GM23338 (cell line): ENCODE data around the gene SERINC5.

Experiments
- CREB1 ChIP-seq: fragments of 250-450 bp; sonication (Bioruptor Pico); IDR thresholded peaks from 2 replicates; pipeline ENCODE4 v1.5.0; 2020; ENCODE audit warnings: low read depth, mild to moderate bottlenecking, moderate library complexity
- CTCF ChIP-seq, 2 experiments: fragments of 200-600 bp in 1 of 2; sonication (generic) in 1 of 2; conservative IDR thresholded peaks; 2 replicates each; pipeline versions ENCODE4 v1.5.1 to v1.6.1; 2016 to 2017; ENCODE audit warnings: antibody characterized with exemption in 2 of 2, low read depth in 2 of 2, mild to moderate bottlenecking in 2 of 2, moderate library complexity in 1 of 2
- ETS1 ChIP-seq: IDR thresholded peaks from 2 replicates; pipeline ENCODE4 v1.6.1; 2016; ENCODE audit warnings: antibody characterized with exemption
- EZH2 ChIP-seq: fragments of 200-600 bp; sonication (generic); IDR thresholded peaks from one replicate; pipeline ENCODE4 v1.8.0; 2017; ENCODE audit warnings: antibody characterized with exemption, mild to moderate bottlenecking, low read depth; ENCODE audit not compliant: unreplicated experiment
- EZH2phosphoT487 ChIP-seq: fragments of 200-600 bp; sonication (generic); IDR thresholded peaks from one replicate; pipeline ENCODE4 v1.8.1; 2018; ENCODE audit warnings: antibody characterized with exemption; ENCODE audit not compliant: unreplicated experiment
- JUNB ChIP-seq: IDR thresholded peaks from one replicate; pipeline ENCODE4 v1.6.1; 2016; ENCODE audit warnings: antibody characterized with exemption; ENCODE audit not compliant: unreplicated experiment
- NANOG ChIP-seq: IDR thresholded peaks from 2 replicates; pipeline ENCODE4 v1.6.1; 2016; ENCODE audit warnings: antibody characterized with exemption, borderline replicate concordance
- POLR2AphosphoS5 ChIP-seq: IDR thresholded peaks from 2 replicates; pipeline ENCODE4 v1.6.1; 2016; ENCODE audit warnings: antibody characterized with exemption, low read depth
- STAT1 ChIP-seq: IDR thresholded peaks from one replicate; pipeline ENCODE4 v1.6.1; 2016; ENCODE audit warnings: antibody characterized with exemption; ENCODE audit not compliant: unreplicated experiment
- ZNF331 ChIP-seq: fragments of 250-450 bp; sonication (Bioruptor Pico); IDR thresholded peaks from 2 replicates; pipeline ENCODE4 v1.5.0; 2020; ENCODE audit warnings: low read depth, mild to moderate bottlenecking, moderate library complexity

- TF ChIP-seq CTCF (conservative IDR thresholded peaks at IDR 0.05; ENCODE audit: low read depth in 2 of 2), result no peak
- no peak for TF ChIP-seq NANOG
- TF ChIP-seq EZH2, result no peak
- TF ChIP-seq CREB1 (CRISPR knock-in tag), result no peak
- TF ChIP-seq STAT1, result no peak
- no peak for TF ChIP-seq ZNF331 (CRISPR knock-in tag)
- TF ChIP-seq EZH2phosphoT487, result no peak
- no peak for TF ChIP-seq JUNB
- TF ChIP-seq ETS1, result no peak
- no peak for TF ChIP-seq POLR2AphosphoS5
Measured at GRCh38 chr5:80069251-80069800, 186.5 kb downstream of the SERINC5 start.
